CD4-positive, alpha-beta T cell treated with Interleukin-15 for 4 hours (primary cell): Measurements from ENCODE around the gene ULBP1.
A peak's percentile ranks its signal among the peaks of the same experiment; 100 is the strongest.
"Not testable (repeated sequence)": the region's sequence is repeated elsewhere in the genome, so short reads cannot be mapped to it uniquely, and the experiment has no call there.

Experiments
- DNase-seq: peaks from one replicate; pipeline ENCODE4 v3.0.0-alpha.2; 2020; ENCODE audit warnings: low spot score

Gene ULBP1

DNA sequence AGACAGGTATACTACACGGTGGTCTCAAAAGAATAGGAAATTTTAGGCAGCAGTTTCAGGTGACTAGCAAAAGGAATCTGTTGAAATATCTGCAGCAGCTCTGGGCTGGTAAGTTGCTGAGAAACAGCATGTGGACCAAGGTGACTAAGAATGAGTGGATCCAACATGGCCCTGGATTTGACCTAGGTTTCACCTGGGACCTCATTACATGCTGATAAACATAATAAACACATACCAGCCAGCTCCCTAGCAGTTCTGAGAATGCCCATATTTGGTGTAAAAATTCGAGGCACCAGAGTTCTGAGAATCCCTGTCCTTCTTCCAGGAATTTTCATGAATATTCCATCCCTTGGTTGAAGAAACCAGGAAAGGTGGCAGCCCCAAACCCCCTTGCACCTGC is 10.4 kb upstream of the ULBP1 start:
- DNase-seq = peak; percentile 16

DNA sequence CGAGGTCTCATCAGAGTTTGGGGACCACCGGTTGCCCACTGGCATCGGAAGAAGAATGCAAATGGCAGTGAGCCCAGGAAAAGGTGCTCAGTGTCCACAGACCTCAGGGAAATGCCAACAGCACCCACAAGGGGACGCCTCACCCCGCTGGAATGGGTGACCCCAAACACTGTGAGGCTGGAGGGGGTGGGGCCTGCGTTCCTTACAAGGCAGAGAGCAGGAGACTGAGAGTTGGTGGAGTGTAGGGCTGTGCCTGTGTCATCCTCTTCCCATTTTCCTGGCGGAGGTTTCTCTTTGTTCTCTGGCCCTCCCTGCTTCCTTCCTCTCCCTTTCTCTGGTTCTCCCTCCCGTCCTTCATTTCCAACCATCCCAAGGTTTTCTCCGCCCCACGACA is 9.8 kb upstream of the ULBP1 start:
- not testable (repeated sequence) for DNase-seq

DNA sequence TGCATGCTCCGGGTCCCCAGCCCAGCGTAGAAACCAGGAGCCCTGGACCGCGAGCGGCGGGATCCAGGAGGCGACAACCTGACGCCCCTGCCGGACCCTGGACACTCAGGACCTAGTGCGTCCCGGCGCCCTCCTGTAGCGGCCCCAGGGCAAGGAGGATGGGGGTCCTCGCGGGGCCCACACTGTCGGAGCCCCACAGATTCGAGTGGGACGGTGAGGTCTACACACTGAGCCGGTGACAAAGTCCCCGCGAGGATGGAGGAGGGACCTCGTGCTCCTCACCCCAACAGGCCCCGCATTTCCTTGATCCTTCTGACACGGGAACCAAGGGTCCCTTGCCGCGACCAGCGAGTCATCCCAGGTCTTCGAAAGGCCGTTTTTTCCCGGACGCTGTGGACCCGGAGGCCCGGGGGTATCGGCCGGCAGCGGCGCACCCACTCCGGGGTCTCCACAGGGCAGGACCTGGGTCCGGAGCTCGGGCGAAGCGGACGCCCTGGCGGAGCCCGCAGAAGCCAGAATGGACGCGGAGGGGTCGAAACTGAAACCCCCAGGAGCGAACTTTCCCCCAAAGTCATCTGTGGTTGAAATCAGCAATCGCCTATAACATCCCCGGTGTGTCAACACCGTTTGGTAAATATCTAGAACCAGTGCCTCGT is 9.3 kb upstream of the ULBP1 start:
- DNase-seq = not testable (repeated sequence)

- not testable (repeated sequence) for DNase-seq
Measured at GRCh38 chr6:149954984-149955653, 8.6 kb upstream of the ULBP1 start.

GRCh38 chr6:149955654-149956317 is 8.0 kb upstream of the ULBP1 start:
- DNase-seq = not testable (repeated sequence)

GRCh38 chr6:149958124-149958523 is 5.6 kb upstream of the ULBP1 start:
- not testable (repeated sequence) for DNase-seq

- DNase-seq = not testable (repeated sequence)
Measured at GRCh38 chr6:149959806-149960205, 3.9 kb upstream of the ULBP1 start.

GRCh38 chr6:149960488-149960887 is 3.3 kb upstream of the ULBP1 start:
- DNase-seq = no peak

- peak; percentile 36 for DNase-seq
Measured at GRCh38 chr6:149961728-149962425, 1.9 kb upstream of the ULBP1 start.

GRCh38 chr6:149962461-149963211 is 1.1 kb upstream of the ULBP1 start:
- DNase-seq = no peak

GRCh38 chr6:149963212-149963461 is 606 bp upstream of the ULBP1 start:
- peak; percentile 34 for DNase-seq

DNA sequence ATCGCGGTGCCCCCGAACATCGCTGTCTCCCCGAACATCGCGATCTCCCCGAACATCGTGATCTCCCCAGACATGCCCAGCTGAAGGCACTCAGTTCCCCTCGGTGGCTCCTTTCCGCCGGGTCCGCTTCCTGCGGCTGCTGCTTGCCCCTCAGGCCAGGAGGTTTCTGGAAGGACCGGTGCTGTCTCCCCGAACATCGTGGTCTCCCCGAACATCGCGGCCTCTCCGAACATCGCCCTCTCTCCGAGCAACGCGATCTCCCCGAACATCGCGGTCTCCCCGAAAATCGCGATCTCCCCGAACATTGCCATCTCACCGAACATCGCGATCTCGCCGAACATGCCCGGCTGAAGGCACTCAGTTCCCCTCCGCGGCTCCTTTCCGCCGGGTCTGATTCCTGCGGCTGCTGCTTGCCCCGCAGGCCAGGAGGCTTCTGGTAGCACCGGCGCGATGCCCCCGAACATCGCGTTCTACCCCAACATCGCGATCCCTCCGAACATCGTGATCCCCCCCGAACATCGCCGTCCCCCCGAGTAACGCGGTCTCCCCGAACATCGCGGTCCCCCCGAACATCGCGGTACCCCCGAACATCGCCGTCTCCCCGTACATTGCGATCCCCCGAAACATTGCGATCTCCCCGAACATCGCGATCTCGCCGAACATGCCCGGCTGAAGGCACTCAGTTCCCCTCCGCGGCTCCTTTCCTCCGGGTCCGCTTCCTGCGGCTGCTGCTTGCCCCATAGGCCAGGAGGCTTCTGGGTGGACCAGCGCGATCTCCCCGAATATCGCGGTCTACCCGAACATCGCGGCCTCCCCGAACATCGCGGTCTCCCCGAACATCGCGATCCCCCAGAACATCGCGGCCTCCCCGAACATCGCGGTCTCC is 808 bp downstream of the ULBP1 start:
- no peak for DNase-seq

GRCh38 chr6:149965194-149966020 is 1.7 kb downstream of the ULBP1 start:
- DNase-seq = peak; percentile 20

DNA sequence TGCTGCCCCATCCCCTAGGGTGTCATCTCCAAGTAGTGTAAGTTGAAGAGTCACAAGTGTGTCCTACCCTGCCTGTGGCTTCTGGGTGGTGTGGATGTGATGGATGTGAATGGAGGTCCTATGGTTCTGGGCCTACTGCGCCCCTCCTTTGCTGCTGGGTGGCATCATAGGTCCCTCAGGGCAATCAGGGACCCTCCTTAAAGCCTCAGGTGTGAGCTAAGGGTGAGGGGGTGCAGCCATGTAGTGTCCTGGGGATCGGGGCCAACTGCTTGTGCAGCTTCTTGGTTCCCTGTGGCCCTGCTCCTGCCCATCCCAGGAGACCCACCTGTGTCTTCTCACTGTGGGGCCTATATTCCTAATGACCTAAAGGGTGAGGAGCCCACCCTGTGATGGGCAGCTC is 2.6 kb downstream of the ULBP1 start:
- DNase-seq = not testable (repeated sequence)

GRCh38 chr6:149967591-149967990 is 3.8 kb downstream of the ULBP1 start:
- DNase-seq = no peak

DNA sequence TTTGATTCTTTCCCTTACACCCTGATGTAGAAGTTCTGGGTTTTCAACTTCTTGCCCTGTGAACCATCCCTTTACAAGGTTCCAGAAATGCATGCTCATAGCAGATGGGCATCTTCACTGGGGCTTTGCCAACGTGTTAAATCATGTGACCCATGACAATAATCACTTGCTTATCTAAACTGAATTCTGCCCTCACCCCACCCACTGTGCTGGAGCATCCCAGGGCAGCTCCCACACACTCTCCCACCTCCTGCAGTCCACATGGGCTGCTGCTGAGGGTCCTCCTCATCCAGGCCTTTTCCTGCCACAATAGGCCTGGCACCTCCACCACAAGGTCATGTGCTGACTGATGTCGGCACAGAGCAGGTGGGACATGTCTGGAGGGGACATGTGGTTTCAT is 4.3 kb downstream of the ULBP1 start:
- not testable (repeated sequence) for DNase-seq

- DNase-seq = not testable (repeated sequence)
Measured at GRCh38 chr6:149968909-149969308, 5.2 kb downstream of the ULBP1 start.

- DNase-seq = no peak
Measured at GRCh38 chr6:149969635-149970034, 5.9 kb downstream of the ULBP1 start.

DNA sequence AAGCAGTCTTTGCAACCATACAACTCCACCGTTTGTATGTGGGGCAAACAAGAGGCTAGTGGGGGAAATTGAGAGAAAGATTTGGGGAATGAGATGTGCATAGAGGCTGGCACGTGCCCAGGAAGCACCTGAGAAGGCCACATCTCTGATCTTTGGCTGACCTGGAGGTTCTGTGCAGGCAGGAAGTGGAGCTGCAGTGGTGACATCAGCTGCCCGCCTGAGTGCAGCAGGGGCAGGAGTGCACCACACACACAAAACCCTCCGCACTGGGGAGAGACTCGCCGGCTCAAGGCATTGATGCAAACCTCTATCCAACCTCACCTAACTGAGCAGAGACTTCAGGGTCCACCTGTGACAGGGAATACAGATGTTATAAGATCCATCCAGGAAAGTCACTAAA is 10.7 kb downstream of the ULBP1 start:
- DNase-seq = not testable (repeated sequence)

DNA sequence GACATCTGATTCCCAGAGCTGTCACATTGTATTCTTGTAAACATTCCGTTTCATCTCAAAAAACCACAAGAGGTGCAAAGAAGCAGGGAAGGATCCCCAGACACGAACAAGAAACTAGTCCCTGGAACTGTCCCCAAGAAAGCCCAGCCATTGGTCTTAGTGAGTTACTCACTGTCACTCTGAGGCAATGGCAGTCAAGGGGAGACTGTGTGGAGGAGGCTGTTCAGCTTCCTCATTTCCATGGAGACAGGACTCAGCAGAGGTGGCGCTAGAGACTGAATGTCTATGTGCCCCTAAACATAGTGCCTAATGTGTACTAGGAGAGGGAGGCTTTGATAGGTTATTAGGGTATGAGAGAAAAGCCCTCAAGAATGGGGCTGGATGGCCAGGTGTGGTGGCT is 11.1 kb downstream of the ULBP1 start:
- no peak for DNase-seq
